HFFc6 (cell line): Measurements from ENCODE around the gene RFC2. TPM values are rescaled to one million over a fixed set of nuclear protein-coding genes. Genes with fewer than 3 reads are reported as not detected.

Experiments used
- DNase-seq: peaks from one replicate; pipeline ENCODE4 v3.0.0-alpha.2; 2018
- H3K27ac Mint-ChIP-seq: 2 replicates; pipeline ENCODE4 v1.8.0; 2020; ENCODE audit warnings: mild to moderate bottlenecking, mixed read lengths
- H3K27me3 Mint-ChIP-seq: 2 replicates; pipeline ENCODE4 v1.8.0; 2021; ENCODE audit warnings: mild to moderate bottlenecking, moderate library complexity, mixed read lengths; ENCODE audit not compliant: insufficient read depth
- H3K36me3 Mint-ChIP-seq: 2 replicates; pipeline ENCODE4 v1.8.0; 2021; ENCODE audit warnings: low read depth, mixed read lengths
- H3K4me1 Mint-ChIP-seq: 2 replicates; pipeline ENCODE4 v1.8.0; 2020; ENCODE audit warnings: low read depth, mixed read lengths
- H3K4me3 Mint-ChIP-seq: 2 replicates; pipeline ENCODE4 v1.8.0; 2020; ENCODE audit warnings: mild to moderate bottlenecking, moderate library complexity, mixed read lengths
- H3K9me3 Mint-ChIP-seq: 2 replicates; pipeline ENCODE4 v1.8.0; 2020; ENCODE audit warnings: mild to moderate bottlenecking, mixed read lengths
- CTCF ChIP-seq: fragments of 200-600 bp; sonication (generic); IDR thresholded peaks from 2 replicates; pipeline ENCODE4 v1.5.0; 2021; ENCODE audit warnings: antibody characterized with exemption, mild to moderate bottlenecking
- total RNA-seq, 6 experiments: library from RNA; stranded (reverse); fragmentation: NEBNext Ultra II Directional; extraction: Animal tissue kit (Norgen Biotek cat#: 25700); gene quantifications; 2 replicates in 1 of 6; 3 replicates in 5 of 6; pipeline ENCODE4 v1.2.3, GENCODE V29; 2021

RFC2 gene
- total RNA-seq, 6 experiments from 2014 or later: 16.8 to 37.7 (median 34.0) TPM

- Mint-ChIP-seq H3K27ac (peak overlapping the region; percentile 33; the same call in 1 of the 2 replicates), H3K4me1 (peaks cover 41% of the 10 kb centered on the region), H3K9me3 (no peaks in the 10 kb centered on the region), H3K4me3 (no peak overlapping the region), H3K27me3 (peaks cover 4% of the 10 kb centered on the region), H3K36me3 (no peaks in the 10 kb centered on the region)
- no peak for DNase-seq
- TF ChIP-seq CTCF: no peak
These were observed 23.4 kb upstream of the RFC2 start for GRCh38 chr7:74277636-74278035.

DNA sequence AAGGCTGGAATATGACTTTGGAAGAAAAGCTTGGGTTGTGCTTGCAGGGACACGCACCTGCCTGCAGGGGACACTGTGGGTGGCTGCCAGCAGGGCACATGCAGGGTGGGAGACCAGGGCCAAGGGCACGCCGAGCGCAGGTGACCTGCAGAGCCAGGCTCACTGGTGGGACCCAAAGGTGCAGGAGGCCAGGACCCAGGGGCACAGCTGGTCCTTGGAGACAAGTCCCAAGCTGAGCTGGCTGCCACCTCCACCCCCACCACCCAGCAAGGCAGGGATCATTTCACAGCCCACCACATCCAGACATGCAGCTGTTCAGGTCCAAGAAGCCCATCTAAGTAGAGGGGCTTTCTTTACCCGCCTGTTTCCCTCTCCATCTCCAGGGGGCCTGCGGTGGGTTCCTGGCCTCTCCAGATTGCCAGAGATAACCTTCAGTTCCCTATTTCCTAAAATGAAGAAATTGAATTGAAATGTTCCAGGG, 21.2 kb upstream of the RFC2 start:
- Mint-ChIP-seq H3K36me3 (no peaks in the 10 kb centered on the region), H3K9me3 (no peaks in the 10 kb centered on the region), H3K4me3 (no peak overlapping the region), H3K27me3 (peaks cover 5% of the 10 kb centered on the region), H3K27ac (no peak overlapping the region), H3K4me1 (peaks cover 49% of the 10 kb centered on the region)
- peak; percentile 77 for TF ChIP-seq CTCF
- no peak for DNase-seq

- TF ChIP-seq CTCF: no peak
- Mint-ChIP-seq H3K4me1 (peaks cover 30% of the 10 kb centered on the region), H3K27ac (peak overlapping the region; percentile 99), H3K9me3 (no peaks in the 10 kb centered on the region), H3K36me3 (no peaks in the 10 kb centered on the region), H3K4me3 (peak overlapping the region; percentile 74), H3K27me3 (peaks cover 3% of the 10 kb centered on the region; the same call in 1 of the 2 replicates)
- DNase-seq: peak; percentile 90
These were observed 18.3 kb upstream of the RFC2 start for GRCh38 chr7:74272305-74273038.

GRCh38 chr7:74271742-74272141, 17.5 kb upstream of the RFC2 start:
- H3K27me3 Mint-ChIP-seq: peaks cover 3% of the 10 kb centered on the region; the same call in 1 of the 2 replicates
- peak overlapping the region; percentile 99 for H3K27ac Mint-ChIP-seq
- H3K9me3 Mint-ChIP-seq: no peaks in the 10 kb centered on the region
- no peak for DNase-seq
- no peak overlapping the region for H3K4me3 Mint-ChIP-seq
- no peaks in the 10 kb centered on the region for H3K36me3 Mint-ChIP-seq
- TF ChIP-seq CTCF: no peak
- H3K4me1 Mint-ChIP-seq: peaks cover 30% of the 10 kb centered on the region

DNA sequence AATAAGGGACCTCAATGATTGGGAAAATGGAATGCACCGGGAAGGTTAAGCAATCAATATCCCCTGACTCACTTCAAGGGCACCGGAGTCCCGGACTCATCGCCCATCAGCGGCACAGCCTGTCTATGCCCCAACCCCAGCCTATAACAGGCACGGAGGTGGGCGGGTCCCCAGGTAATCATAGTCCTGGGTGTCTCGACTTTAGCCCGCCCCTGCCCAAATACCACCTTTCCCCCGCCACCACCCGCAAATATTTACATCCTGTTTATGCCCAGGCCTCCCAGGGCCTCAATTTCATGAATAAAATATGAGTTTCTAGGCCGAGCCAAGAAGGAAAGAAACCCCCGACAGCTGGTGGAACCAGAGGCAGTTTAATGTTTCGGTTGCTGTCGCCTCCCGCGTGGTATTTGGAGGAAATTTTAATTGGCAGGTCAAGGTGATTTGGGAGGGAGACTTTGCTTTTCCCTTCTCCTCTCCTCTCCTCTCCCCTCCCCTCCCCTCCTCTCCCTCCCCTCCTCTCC, 15.6 kb upstream of the RFC2 start:
- H3K9me3 Mint-ChIP-seq: no peaks in the 10 kb centered on the region
- TF ChIP-seq CTCF: no peak
- no peaks in the 10 kb centered on the region for H3K36me3 Mint-ChIP-seq
- H3K27ac Mint-ChIP-seq: no peak overlapping the region
- peak; percentile 46 for DNase-seq
- H3K4me1 Mint-ChIP-seq: peaks cover 34% of the 10 kb centered on the region
- H3K27me3 Mint-ChIP-seq: peaks cover 6% of the 10 kb centered on the region
- H3K4me3 Mint-ChIP-seq: peak overlapping the region; percentile 83
